GM23248 (cell line): ENCODE data around the gene TFEB. TPM values are rescaled to one million over a fixed set of nuclear protein-coding genes. Genes with fewer than 3 reads are reported as not detected.

Experiments
- DNase-seq: peaks from one replicate; pipeline ENCODE4 v3.0.0-alpha.2; 2015
- H2AFZ ChIP-seq: fragments of 200-600 bp; sonication (generic); 2 replicates; pipeline ENCODE4 v1.6.1; 2016; ENCODE audit warnings: antibody characterized with exemption
- H3F3A ChIP-seq: fragments of 200-600 bp; sonication (generic); 2 replicates; pipeline ENCODE4 v1.6.1; 2016; ENCODE audit warnings: mild to moderate bottlenecking, antibody characterized with exemption, mixed run types; ENCODE audit not compliant: insufficient read depth
- H3K27ac ChIP-seq: fragments of 200-600 bp; sonication (generic); 2 replicates; pipeline ENCODE4 v1.5.1; 2016; ENCODE audit warnings: mild to moderate bottlenecking
- H3K27me3 ChIP-seq: fragments of 200-600 bp; sonication (generic); replicated peaks from 2 replicates; pipeline ENCODE4 v1.6.1; 2016; ENCODE audit warnings: mild to moderate bottlenecking; ENCODE audit not compliant: insufficient read depth
- H3K36me3 ChIP-seq: fragments of 200-600 bp; sonication (generic); 2 replicates; pipeline ENCODE4 v1.6.1; 2016; ENCODE audit warnings: low read depth, mild to moderate bottlenecking
- H3K4me1 ChIP-seq: fragments of 200-600 bp; sonication (generic); 2 replicates; pipeline ENCODE4 v1.6.1; 2016; ENCODE audit warnings: mild to moderate bottlenecking; ENCODE audit not compliant: insufficient read depth
- H3K4me2 ChIP-seq: fragments of 200-600 bp; sonication (generic); one replicate; pipeline ENCODE4 v1.6.1; 2016; ENCODE audit warnings: mild to moderate bottlenecking; ENCODE audit not compliant: unreplicated experiment
- H3K4me3 ChIP-seq: fragments of 200-600 bp; sonication (generic); 2 replicates; pipeline ENCODE4 v1.5.1; 2016; ENCODE audit warnings: mild to moderate bottlenecking
- H3K79me2 ChIP-seq: fragments of 200-600 bp; sonication (generic); 2 replicates; pipeline ENCODE4 v1.6.1; 2016; ENCODE audit warnings: mild to moderate bottlenecking; ENCODE audit not compliant: insufficient read depth
- H3K9ac ChIP-seq: fragments of 200-600 bp; sonication (generic); 2 replicates; pipeline ENCODE4 v1.6.1; 2016; ENCODE audit warnings: mild to moderate bottlenecking
- H3K9me2 ChIP-seq: fragments of 200-600 bp; sonication (generic); 2 replicates; pipeline ENCODE4 v1.6.1; 2016; ENCODE audit warnings: mixed run types, mild to moderate bottlenecking, moderate library complexity; ENCODE audit not compliant: insufficient read depth
- H3K9me3 ChIP-seq: fragments of 200-600 bp; sonication (generic); one replicate; pipeline ENCODE4 v1.6.1; 2017; ENCODE audit warnings: low read depth
- H4K20me1 ChIP-seq: fragments of 200-600 bp; sonication (generic); 2 replicates; pipeline ENCODE4 v1.6.0; 2016; ENCODE audit not compliant: insufficient read depth
- EZH2 ChIP-seq: fragments of 200-600 bp; sonication (generic); IDR thresholded peaks from 2 replicates; pipeline ENCODE4 v1.6.1; 2018; ENCODE audit warnings: antibody characterized with exemption, mild to moderate bottlenecking; ENCODE audit not compliant: insufficient read depth, poor library complexity, severe bottlenecking
- EZH2phosphoT487 ChIP-seq: fragments of 200-600 bp; sonication (generic); IDR thresholded peaks from 2 replicates; pipeline ENCODE4 v1.6.1; 2018; ENCODE audit warnings: antibody characterized with exemption, moderate library complexity, mild to moderate bottlenecking, low read depth; ENCODE audit not compliant: insufficient read depth
- WGBS, 2 experiments: methylation state at CpG; one replicate each; pipeline ENCODE4 v1.1.6; 2015 to 2017; ENCODE audit warnings: low lambda C conversion rate in 2 of 2, low coverage in 1 of 2; ENCODE audit errors: missing lambda C conversion rate in 2 of 2; 5-methylcytosine and 5-hydroxymethylcytosine counted together
- in situ Hi-C: fragments of 300-500 bp; cut with MboI; formaldehyde crosslinking; loops from 2 replicates; pipeline ENCODE4 v1.15.0; 2020
- polyA plus RNA-seq: library from polyadenylated mRNA; unstranded; fragments of >200 nt; fragmentation: Nextera tagmentation; extraction: Ambion mirVana; gene quantifications from 2 replicates; pipeline ENCODE4 v1.2.1, GENCODE V29; 2016
- total RNA-seq: library from RNA; depleted of rRNA; stranded (reverse); fragments of >200 nt; shearing (Covaris generic); gene quantifications from 2 replicates; pipeline ENCODE4 v1.2.3, GENCODE V29; 2014

Gene TFEB
- total and polyA plus RNA-seq, 2 experiments from 2014 or later = 5.5 to 5.7 TPM

DNA sequence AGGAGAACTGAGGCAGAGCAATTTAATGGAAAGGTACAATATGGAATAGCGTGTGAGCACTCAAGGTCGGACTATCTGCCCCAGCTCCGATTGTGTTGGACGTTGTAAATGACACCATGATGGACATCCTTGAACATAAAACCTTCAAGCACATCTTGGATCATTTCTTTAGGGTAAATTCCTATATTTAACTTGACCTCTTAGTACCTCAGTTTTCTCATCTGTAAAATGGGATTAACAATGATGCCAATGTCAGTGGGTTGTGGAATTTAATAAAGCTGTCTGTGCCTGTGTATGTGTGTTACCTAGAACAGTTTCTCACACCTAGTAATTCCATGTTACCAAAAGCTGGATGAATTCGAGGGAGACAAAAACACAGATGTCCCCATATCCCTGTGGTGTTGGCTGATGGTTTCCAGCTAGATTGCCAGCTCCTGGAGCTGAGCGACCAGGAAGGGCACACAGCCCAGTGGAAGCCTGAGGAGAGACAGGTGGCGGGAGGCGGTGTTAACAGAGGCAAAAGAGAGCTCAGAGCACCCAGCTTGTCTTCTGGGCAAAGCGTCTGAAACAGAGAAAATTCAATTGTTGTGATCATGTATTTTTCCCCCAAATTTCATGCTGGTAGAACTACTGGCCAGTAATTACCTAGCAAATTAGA lies 64.6 kb downstream of the TFEB start:
- H3K4me1 ChIP-seq = no peaks in the 10 kb centered on the region
- no peak overlapping the region for H3K4me2 ChIP-seq
- H3K9me2 ChIP-seq = no peaks in the 10 kb centered on the region
- H3K4me3 ChIP-seq = no peak overlapping the region
- H4K20me1 ChIP-seq = no peaks in the 10 kb centered on the region
- H3K79me2 ChIP-seq = no peaks in the 10 kb centered on the region
- 0 out of 2 replicates have a peak, but pooled peaks cover 11% of the 10 kb centered on the region for H3K27me3 ChIP-seq
- no peaks in the 10 kb centered on the region for H3K36me3 ChIP-seq
- TF ChIP-seq EZH2 = no peak
- no peak for TF ChIP-seq EZH2phosphoT487
- H2AFZ ChIP-seq = no peak overlapping the region
- WGBS, 2 experiments = 45 to 52% methylated on average over 9 of the region's 9 CpGs
- no peak overlapping the region for H3K9ac ChIP-seq
- no peak for DNase-seq
- H3K27ac ChIP-seq = no peak overlapping the region
- H3F3A ChIP-seq = no peaks in the 10 kb centered on the region
- H3K9me3 ChIP-seq = no peaks in the 10 kb centered on the region
- in situ Hi-C loops = loop anchor here (10.0 kb wide), 2 partner anchors 66 to 306 kb away; no protein-coding TSS in a partner anchor

DNA sequence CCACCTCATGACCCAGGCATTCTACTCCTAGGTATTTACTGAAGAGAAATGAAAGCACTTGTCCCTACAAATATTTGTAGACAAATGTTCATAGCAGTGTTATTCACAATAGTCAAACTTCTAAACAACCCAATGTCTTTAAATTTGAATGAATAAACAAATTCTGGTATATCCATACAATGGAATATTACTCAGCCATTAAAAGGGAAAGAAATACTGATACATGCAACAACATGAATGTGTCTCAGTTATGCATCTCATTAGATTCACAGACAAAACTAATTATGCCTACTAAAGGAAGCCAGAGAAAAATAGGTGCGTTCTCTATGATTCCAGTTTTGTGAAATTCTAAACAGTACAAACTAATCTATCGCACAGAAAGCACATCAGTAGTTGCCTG lies 66.4 kb downstream of the TFEB start:
- DNase-seq = no peak
- Histone ChIP-seq H3K27ac (no peak overlapping the region), H3F3A (no peaks in the 10 kb centered on the region), H3K4me3 (no peak overlapping the region), H3K4me2 (no peak overlapping the region), H3K9me2 (no peaks in the 10 kb centered on the region), H3K79me2 (no peaks in the 10 kb centered on the region), H2AFZ (no peak overlapping the region), H3K36me3 (no peaks in the 10 kb centered on the region), H3K9me3 (no peaks in the 10 kb centered on the region), H4K20me1 (no peaks in the 10 kb centered on the region), H3K9ac (no peak overlapping the region), H3K4me1 (no peaks in the 10 kb centered on the region), H3K27me3 (0 out of 2 replicates have a peak, but pooled peaks cover 14% of the 10 kb centered on the region)
- WGBS, 2 experiments = 64 to 71% methylated on average over 2 of the region's 2 CpGs
- in situ Hi-C loops = no loop called here
- TF ChIP-seq EZH2phosphoT487 = no peak
- no peak for TF ChIP-seq EZH2

DNA sequence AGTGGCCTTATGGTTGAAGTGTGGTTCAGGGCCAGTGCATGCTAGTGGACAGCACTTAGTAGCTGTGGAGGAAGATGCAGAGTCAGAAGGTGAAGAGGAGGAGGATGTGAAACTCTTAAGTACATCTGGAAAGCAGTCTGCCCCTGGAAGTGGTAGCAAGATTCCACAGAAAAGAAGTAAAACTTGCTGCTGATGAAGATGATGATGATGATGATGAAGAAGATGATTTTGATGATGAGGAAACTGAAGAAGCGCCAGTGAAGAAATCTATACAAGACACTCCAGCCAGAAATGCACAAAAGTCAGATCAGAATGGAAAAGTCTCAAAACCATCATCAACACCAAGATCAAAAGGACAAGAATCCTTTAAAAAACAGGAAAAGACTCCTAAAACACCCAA lies 68.2 kb downstream of the TFEB start:
- no peak for DNase-seq
- no peak overlapping the region for H2AFZ ChIP-seq

DNA sequence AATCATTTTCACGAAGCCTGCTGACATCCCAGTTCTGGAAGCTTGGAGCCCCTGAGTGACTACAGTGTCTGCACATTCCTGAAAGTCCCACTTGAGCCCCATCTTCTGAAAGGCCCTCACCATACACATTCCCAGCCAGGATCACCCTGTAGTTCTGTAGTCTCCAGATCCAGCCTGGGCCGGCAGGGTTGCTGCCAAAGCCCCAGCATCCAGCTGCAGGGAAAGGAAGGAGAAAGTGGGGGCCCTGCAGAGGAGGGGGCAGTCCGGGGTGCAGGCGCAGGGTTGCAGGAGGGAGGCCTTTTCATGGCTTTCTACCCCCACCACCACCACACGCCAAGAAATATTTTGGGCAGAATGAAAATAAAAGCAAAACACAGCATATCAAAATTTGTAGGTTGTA lies 71.1 kb downstream of the TFEB start:
- H3K27ac ChIP-seq = no peak overlapping the region
- no peaks in the 10 kb centered on the region for H3K4me1 ChIP-seq
- no peak overlapping the region for H2AFZ ChIP-seq
- H3K9me2 ChIP-seq = no peaks in the 10 kb centered on the region
- no peak overlapping the region for H3K4me2 ChIP-seq
- H4K20me1 ChIP-seq = no peaks in the 10 kb centered on the region
- no peaks in the 10 kb centered on the region for H3K9me3 ChIP-seq
- TF ChIP-seq EZH2phosphoT487 (no peak), EZH2 (no peak)
- H3F3A ChIP-seq = no peaks in the 10 kb centered on the region
- in situ Hi-C loops = no loop called here
- no peak overlapping the region for H3K4me3 ChIP-seq
- H3K79me2 ChIP-seq = no peaks in the 10 kb centered on the region
- no peak for DNase-seq
- H3K9ac ChIP-seq = no peak overlapping the region
- no peaks in the 10 kb centered on the region for H3K36me3 ChIP-seq
- peaks cover 27% of the 10 kb centered on the region for H3K27me3 ChIP-seq
- 50 to 55% methylated on average over 5 of the region's 5 CpGs for WGBS, 2 experiments

More for the DNA sequence above, 68.2 kb downstream of the TFEB start:
- H3K79me2 ChIP-seq = no peaks in the 10 kb centered on the region
- in situ Hi-C loops = no loop called here
- H3F3A ChIP-seq = no peaks in the 10 kb centered on the region
- no peaks in the 10 kb centered on the region for H3K9me2 ChIP-seq
- no peak overlapping the region for H3K4me2 ChIP-seq
- 41 to 67% methylated on average over 1 of the region's 1 CpG for WGBS, 2 experiments
- H3K9me3 ChIP-seq = no peaks in the 10 kb centered on the region
- H3K36me3 ChIP-seq = no peaks in the 10 kb centered on the region
- no peak overlapping the region for H3K4me3 ChIP-seq
- no peak for TF ChIP-seq EZH2
- no peak for TF ChIP-seq EZH2phosphoT487
- peaks cover 18% of the 10 kb centered on the region; the same call in 1 of the 2 replicates for H3K27me3 ChIP-seq
- no peaks in the 10 kb centered on the region for H4K20me1 ChIP-seq
- H3K9ac ChIP-seq = no peak overlapping the region
- no peaks in the 10 kb centered on the region for H3K4me1 ChIP-seq
- no peak overlapping the region for H3K27ac ChIP-seq

DNA sequence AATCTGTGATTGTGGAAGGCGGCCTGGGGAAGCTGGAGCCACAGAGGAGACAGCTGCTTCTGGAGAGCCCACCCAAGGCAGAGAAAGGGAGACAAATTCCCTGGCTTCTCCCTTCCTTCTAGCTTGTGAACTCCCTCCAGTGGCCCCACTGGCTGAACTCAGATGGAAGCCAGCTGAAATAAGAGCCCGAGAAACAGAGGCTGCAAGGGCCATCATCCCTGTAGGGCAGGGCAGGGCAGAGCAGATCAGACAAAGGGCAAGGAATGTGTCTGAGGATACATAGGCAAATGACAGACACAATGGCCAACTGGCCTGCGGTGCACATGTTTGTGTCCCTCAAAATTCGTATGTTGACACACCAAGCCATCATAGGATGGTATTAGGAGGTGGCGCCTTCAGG lies 71.8 kb downstream of the TFEB start:
- in situ Hi-C loops = no loop called here

More for the DNA sequence above, 71.8 kb downstream of the TFEB start:
- TF ChIP-seq EZH2phosphoT487 (no peak), EZH2 (no peak)
- no peaks in the 10 kb centered on the region for H3K4me1 ChIP-seq
- peaks cover 31% of the 10 kb centered on the region for H3K27me3 ChIP-seq
- no peak overlapping the region for H2AFZ ChIP-seq
- no peaks in the 10 kb centered on the region for H3K9me3 ChIP-seq
- no peaks in the 10 kb centered on the region for H3F3A ChIP-seq
- DNase-seq = no peak
- 40 to 48% methylated on average over 5 of the region's 5 CpGs for whole genome bisulfite sequencing, 2 experiments
- no peaks in the 10 kb centered on the region for H3K36me3 ChIP-seq
- H3K9ac ChIP-seq = no peak overlapping the region
- H3K4me2 ChIP-seq = no peak overlapping the region
- H3K9me2 ChIP-seq = no peaks in the 10 kb centered on the region
- no peaks in the 10 kb centered on the region for H3K79me2 ChIP-seq
- H4K20me1 ChIP-seq = no peaks in the 10 kb centered on the region
- no peak overlapping the region for H3K27ac ChIP-seq
- no peak overlapping the region for H3K4me3 ChIP-seq
